Astrocyte (in vitro differentiated cells and primary cell): ENCODE results near the gene IL23A. TPM values are rescaled to one million over a fixed set of nuclear protein-coding genes. Genes with fewer than 3 reads are reported as not detected.
"Not testable (repeated sequence)": the region's sequence is repeated elsewhere in the genome, so short reads cannot be mapped to it uniquely, and the experiment has no call there.

Source experiments
- DNase-seq: peaks from one replicate; pipeline ENCODE4 v3.0.0-alpha.2; 2010; ENCODE audit warnings: low read depth
- FAIRE-seq: peaks from 2 replicates; lab custom pipeline; 2011; peaks lifted over from hg19 to GRCh38; lab: Jason Lieb, UNC
- H2AFZ ChIP-seq: 2 replicates; pipeline ENCODE4 v1.6.0; 2012; ENCODE audit warnings: low read depth, low read length, inconsistent platforms
- H3K27ac ChIP-seq: 2 replicates; pipeline ENCODE4 v1.5.1; 2011; ENCODE audit warnings: low read depth, low read length, inconsistent platforms
- H3K27me3 ChIP-seq: 2 replicates; pipeline ENCODE4 v1.6.0; 2011; ENCODE audit warnings: low read length, inconsistent platforms; ENCODE audit not compliant: insufficient read depth
- H3K36me3 ChIP-seq: 2 replicates; pipeline ENCODE4 v1.5.1; 2011; ENCODE audit warnings: low read length, inconsistent platforms; ENCODE audit not compliant: insufficient read depth
- H3K4me1 ChIP-seq: 2 replicates; pipeline ENCODE4 v1.5.1; 2011; ENCODE audit warnings: low read length, inconsistent platforms; ENCODE audit not compliant: insufficient read depth
- H3K4me2 ChIP-seq: 2 replicates; pipeline ENCODE4 v1.6.0; 2012; ENCODE audit warnings: low read length, inconsistent platforms
- H3K4me3 ChIP-seq: 2 replicates; pipeline ENCODE4 v1.5.1; 2011; ENCODE audit warnings: low read depth, mild to moderate bottlenecking, low read length, inconsistent platforms; ENCODE audit not compliant: insufficient read depth
- H3K79me2 ChIP-seq: 2 replicates; pipeline ENCODE4 v1.6.0; 2012; ENCODE audit warnings: mild to moderate bottlenecking, low read length, inconsistent platforms; ENCODE audit not compliant: insufficient read depth
- H3K9ac ChIP-seq: 2 replicates; pipeline ENCODE4 v1.6.0; 2012; ENCODE audit warnings: mild to moderate bottlenecking, low read length, inconsistent platforms
- H3K9me3 ChIP-seq: 2 replicates; pipeline ENCODE4 v1.5.1; 2012; ENCODE audit warnings: low read depth, mild to moderate bottlenecking, low read length, inconsistent platforms; ENCODE audit not compliant: insufficient read depth
- H4K20me1 ChIP-seq: 2 replicates; pipeline ENCODE4 v1.6.0; 2012; ENCODE audit warnings: low read length, inconsistent platforms; ENCODE audit not compliant: insufficient read depth
- H3K27ac Mint-ChIP-seq: one replicate; pipeline ENCODE4 v1.8.0; 2021; ENCODE audit warnings: mild to moderate bottlenecking, mixed read lengths; ENCODE audit not compliant: unreplicated experiment
- H3K27me3 Mint-ChIP-seq: one replicate; pipeline ENCODE4 v1.8.0; 2021; ENCODE audit warnings: low read depth, mixed read lengths; ENCODE audit not compliant: unreplicated experiment
- H3K36me3 Mint-ChIP-seq: one replicate; pipeline ENCODE4 v1.8.0; 2021; ENCODE audit warnings: low read depth, mixed read lengths; ENCODE audit not compliant: unreplicated experiment
- H3K4me1 Mint-ChIP-seq: one replicate; pipeline ENCODE4 v1.8.0; 2021; ENCODE audit warnings: low read depth, mixed read lengths; ENCODE audit not compliant: unreplicated experiment
- H3K4me3 Mint-ChIP-seq: one replicate; pipeline ENCODE4 v1.8.0; 2021; ENCODE audit warnings: mild to moderate bottlenecking, moderate library complexity, mixed read lengths; ENCODE audit not compliant: unreplicated experiment
- H3K9me3 Mint-ChIP-seq: one replicate; pipeline ENCODE4 v1.8.0; 2021; ENCODE audit warnings: mild to moderate bottlenecking, mixed read lengths; ENCODE audit not compliant: unreplicated experiment
- EZH2 ChIP-seq: IDR thresholded peaks from 2 replicates; pipeline ENCODE4 v1.6.1; 2012; ENCODE audit warnings: mild to moderate bottlenecking, low read length, inconsistent platforms; ENCODE audit not compliant: insufficient read depth
- total RNA-seq: library from RNA; stranded (reverse); gene quantifications from 2 replicates; pipeline ENCODE4 v1.2.1, GENCODE V29; 2021
- TF ChIP-seq, protein P1 (sequence below): IDR thresholded peaks from 2 replicates; pipeline ENCODE4 v1.5.1; 2011; ENCODE audit warnings: low read depth, mild to moderate bottlenecking, inconsistent platforms, low read length, moderate library complexity; ENCODE audit not compliant: insufficient read depth

Gene IL23A
- total RNA-seq, 1 donor from 2014 or later, result 0.32 TPM

DNA sequence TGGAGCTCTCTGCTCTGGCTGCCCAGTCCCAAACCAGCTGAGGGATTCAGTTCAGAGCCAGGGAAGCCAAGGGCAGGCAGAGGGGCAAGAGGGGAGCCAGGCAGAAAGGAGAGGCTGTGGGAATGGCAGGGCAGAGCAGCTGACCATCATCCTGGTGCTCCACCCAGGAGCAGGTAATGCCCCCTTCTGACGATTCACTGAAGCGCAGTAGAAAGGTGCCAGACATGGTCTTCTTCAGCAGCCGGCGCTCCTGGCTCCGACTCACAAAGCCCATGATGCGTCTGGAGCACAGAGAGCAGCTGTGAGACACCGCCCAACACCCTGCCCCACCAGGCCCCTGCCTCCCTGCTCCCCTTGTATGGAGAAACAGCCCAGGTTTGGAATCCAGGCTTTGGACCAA is 8.0 kb downstream of the IL23A start:
- FAIRE-seq, result no peak
- peaks cover 38% of the 10 kb centered on the region for H3K36me3 ChIP-seq
- no peak overlapping the region for H3K4me2 ChIP-seq
- Mint-ChIP-seq H3K27me3 (no peaks in the 10 kb centered on the region), H3K27ac (no peak overlapping the region), H3K9me3 (no peaks in the 10 kb centered on the region), H3K4me1 (peaks cover 3% of the 10 kb centered on the region), H3K36me3 (peaks cover 47% of the 10 kb centered on the region), H3K4me3 (no peak overlapping the region)
- no peaks in the 10 kb centered on the region for H3K27me3 ChIP-seq
- no peak for TF ChIP-seq EZH2
- TF ChIP-seq, protein P1, sequence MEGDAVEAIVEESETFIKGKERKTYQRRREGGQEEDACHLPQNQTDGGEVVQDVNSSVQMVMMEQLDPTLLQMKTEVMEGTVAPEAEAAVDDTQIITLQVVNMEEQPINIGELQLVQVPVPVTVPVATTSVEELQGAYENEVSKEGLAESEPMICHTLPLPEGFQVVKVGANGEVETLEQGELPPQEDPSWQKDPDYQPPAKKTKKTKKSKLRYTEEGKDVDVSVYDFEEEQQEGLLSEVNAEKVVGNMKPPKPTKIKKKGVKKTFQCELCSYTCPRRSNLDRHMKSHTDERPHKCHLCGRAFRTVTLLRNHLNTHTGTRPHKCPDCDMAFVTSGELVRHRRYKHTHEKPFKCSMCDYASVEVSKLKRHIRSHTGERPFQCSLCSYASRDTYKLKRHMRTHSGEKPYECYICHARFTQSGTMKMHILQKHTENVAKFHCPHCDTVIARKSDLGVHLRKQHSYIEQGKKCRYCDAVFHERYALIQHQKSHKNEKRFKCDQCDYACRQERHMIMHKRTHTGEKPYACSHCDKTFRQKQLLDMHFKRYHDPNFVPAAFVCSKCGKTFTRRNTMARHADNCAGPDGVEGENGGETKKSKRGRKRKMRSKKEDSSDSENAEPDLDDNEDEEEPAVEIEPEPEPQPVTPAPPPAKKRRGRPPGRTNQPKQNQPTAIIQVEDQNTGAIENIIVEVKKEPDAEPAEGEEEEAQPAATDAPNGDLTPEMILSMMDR, result no peak
- no peak overlapping the region for H3K9ac ChIP-seq
- H3K79me2 ChIP-seq, result no peaks in the 10 kb centered on the region
- no peaks in the 10 kb centered on the region for H3K4me1 ChIP-seq
- no peak overlapping the region for H3K4me3 ChIP-seq
- no peaks in the 10 kb centered on the region for H4K20me1 ChIP-seq
- no peak overlapping the region for H2AFZ ChIP-seq
- H3K27ac ChIP-seq, result no peak overlapping the region
- no peak for DNase-seq
- H3K9me3 ChIP-seq, result no peaks in the 10 kb centered on the region

DNA sequence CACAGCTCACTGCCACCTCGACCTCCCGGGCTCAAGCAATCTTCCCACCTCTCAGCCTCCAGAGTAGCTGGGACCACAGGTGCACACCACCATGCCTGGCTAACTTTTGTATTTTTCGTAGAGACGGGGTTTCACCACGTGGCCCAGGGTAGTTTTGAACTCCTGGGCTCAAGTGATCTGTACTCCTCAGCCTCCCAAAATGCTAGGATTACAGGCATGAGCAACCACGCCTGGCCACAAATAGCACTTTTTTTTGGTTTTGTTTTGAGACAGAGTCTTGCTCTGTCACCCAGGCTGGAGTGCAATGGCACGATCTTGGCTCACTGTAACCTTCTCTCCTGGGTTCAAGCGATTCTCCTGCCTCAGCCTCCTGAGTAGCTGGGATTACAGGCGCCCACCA is 8.6 kb downstream of the IL23A start:
- H3K36me3 Mint-ChIP-seq, result peaks cover 47% of the 10 kb centered on the region
- H3K9me3 Mint-ChIP-seq, H3K4me3 Mint-ChIP-seq, H3K27ac ChIP-seq, H3K4me3 ChIP-seq, H3K79me2 ChIP-seq, H3K27ac Mint-ChIP-seq, FAIRE-seq, H3K27me3 ChIP-seq, DNase-seq, H3K9me3 ChIP-seq, H3K4me2 ChIP-seq, H3K9ac ChIP-seq, H4K20me1 ChIP-seq, H2AFZ ChIP-seq, H3K27me3 Mint-ChIP-seq, H3K4me1 ChIP-seq, H3K4me1 Mint-ChIP-seq: not testable (repeated sequence)
- H3K36me3 ChIP-seq, result peaks cover 37% of the 10 kb centered on the region

DNA sequence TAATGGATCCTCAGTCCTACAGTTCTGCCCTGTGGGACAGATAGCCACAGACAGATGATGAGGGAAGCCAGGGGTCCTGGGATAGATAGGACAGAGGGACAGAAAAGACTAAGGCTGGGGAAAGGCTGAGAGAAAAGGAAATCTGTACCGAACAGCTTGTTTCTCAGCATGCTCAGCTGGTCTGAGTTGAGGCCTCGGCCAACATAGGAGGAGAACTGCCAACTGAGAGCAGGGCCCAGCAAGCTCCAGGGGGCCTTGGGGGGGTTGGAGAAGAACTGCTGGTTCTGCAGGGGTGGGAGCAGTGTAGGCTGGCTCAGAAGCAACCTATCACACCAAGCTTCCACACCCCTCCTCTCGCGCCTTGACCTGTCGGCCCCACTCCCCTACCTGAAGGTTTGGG is 10.1 kb downstream of the IL23A start:
- Histone ChIP-seq H3K9me3 (no peaks in the 10 kb centered on the region), H3K36me3 (peaks cover 34% of the 10 kb centered on the region)
- peaks cover 3% of the 10 kb centered on the region for H3K4me1 Mint-ChIP-seq

More for the DNA sequence above, 10.1 kb downstream of the IL23A start:
- no peak overlapping the region for H3K27ac Mint-ChIP-seq
- Histone ChIP-seq H4K20me1 (no peaks in the 10 kb centered on the region), H3K4me2 (no peak overlapping the region), H3K4me1 (no peaks in the 10 kb centered on the region), H3K27ac (no peak overlapping the region), H2AFZ (no peak overlapping the region), H3K79me2 (no peaks in the 10 kb centered on the region), H3K9ac (no peak overlapping the region), H3K27me3 (no peaks in the 10 kb centered on the region), H3K4me3 (no peak overlapping the region)
- H3K9me3 Mint-ChIP-seq, result no peaks in the 10 kb centered on the region
- H3K36me3 Mint-ChIP-seq, result peaks cover 39% of the 10 kb centered on the region
- TF ChIP-seq, protein P1, result no peak
- TF ChIP-seq EZH2, result no peak
- H3K27me3 Mint-ChIP-seq, result no peaks in the 10 kb centered on the region
- DNase-seq (no peak), FAIRE-seq (no peak)
- H3K4me3 Mint-ChIP-seq, result no peak overlapping the region
